Ectodermal cell (in vitro differentiated cells): ENCODE data around the gene GRB10. TPM values are rescaled to one million over a fixed set of nuclear protein-coding genes. Genes with fewer than 3 reads are reported as not detected.
A peak's percentile ranks its signal among the peaks of the same experiment; 100 is the strongest.

Experiments
- H3K27ac ChIP-seq: 2 replicates; pipeline ENCODE4 v1.7.0; 2013; ENCODE audit warnings: mild to moderate bottlenecking, low read depth, low read length; ENCODE audit not compliant: insufficient read depth, poor library complexity, severe bottlenecking
- H3K27me3 ChIP-seq: 2 replicates; pipeline ENCODE4 v1.7.0; 2013; ENCODE audit warnings: mild to moderate bottlenecking, low read length; ENCODE audit not compliant: insufficient read depth, control insufficient read depth, poor library complexity, severe bottlenecking
- H3K36me3 ChIP-seq: one replicate; pipeline ENCODE4 v1.7.0; 2013; ENCODE audit warnings: low read length; ENCODE audit not compliant: control insufficient read depth, insufficient read depth
- H3K4me1 ChIP-seq: one replicate; pipeline ENCODE4 v1.7.0; 2013; ENCODE audit warnings: low read length; ENCODE audit not compliant: control insufficient read depth, insufficient read depth
- H3K4me3 ChIP-seq: 2 replicates; pipeline ENCODE4 v1.7.0; 2013; ENCODE audit warnings: low read depth, low read length, control low read depth; ENCODE audit not compliant: insufficient read depth
- H3K9me3 ChIP-seq: 2 replicates; pipeline ENCODE4 v1.7.0; 2013; ENCODE audit warnings: mild to moderate bottlenecking, low read length, moderate library complexity; ENCODE audit not compliant: control insufficient read depth
- WGBS, 2 experiments: methylation state at CpG; one replicate each; pipeline ENCODE4 v1.1.7; 2013; ENCODE audit warnings: missing lambda C conversion rate in 2 of 2; 5-methylcytosine and 5-hydroxymethylcytosine counted together
- polyA plus RNA-seq, 4 experiments: library from polyadenylated mRNA; stranded (reverse); fragments of 50-300 nt; gene quantifications; one replicate each; pipeline ENCODE4 v1.2.3, GENCODE V29; 2013

The GRB10 gene
- polyA plus RNA-seq (2013, experiment 1 of 4), result 69.7 TPM
- polyA plus RNA-seq (2013, experiment 2 of 4), result 65.7 TPM
- polyA plus RNA-seq (2013, experiment 3 of 4), result 50.9 TPM
- 57.4 TPM for polyA plus RNA-seq (2013, experiment 4 of 4)

- peak within 1 kb of the TSS; percentile 32 for H3K27ac ChIP-seq
- 46 to 49% methylated on average over 95 of the region's 95 CpGs for WGBS, 2 experiments
These were observed at the start of gene GRB10 for GRCh38 chr7:50782375-50783208. Gene GRB10 (minus strand): TSS chr7:50782896. CDS start chr7:50732322, 50,574 bp downstream.

DNA sequence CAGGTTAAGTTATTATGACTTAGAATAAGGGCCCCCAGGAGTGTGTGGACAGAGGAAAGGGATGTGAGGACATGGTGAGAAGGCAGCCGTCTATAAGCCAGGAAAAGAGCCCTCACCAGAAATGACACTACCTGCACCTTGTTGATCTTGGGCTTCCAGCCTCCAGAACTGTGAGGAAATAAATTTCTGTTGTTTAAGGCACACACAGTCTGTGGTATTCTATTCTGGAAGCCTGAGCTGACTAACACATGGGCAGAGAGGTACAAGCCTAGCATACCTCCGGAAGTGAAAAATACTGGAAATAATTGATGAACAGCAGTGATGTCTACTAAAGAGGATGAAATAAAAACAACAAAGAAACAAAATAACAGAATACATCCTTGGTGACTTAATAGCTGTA is 46.1 kb upstream of the GRB10 start:
- H3K4me3 ChIP-seq, result no peak overlapping the region
- H3K9me3 ChIP-seq, result no peaks in the 10 kb centered on the region
- no peaks in the 10 kb centered on the region for H3K4me1 ChIP-seq
- H3K27ac ChIP-seq, result no peak overlapping the region
- 94 to 100% methylated on average over 2 of the region's 2 CpGs for WGBS, 2 experiments
- H3K36me3 ChIP-seq, result no peaks in the 10 kb centered on the region
- H3K27me3 ChIP-seq, result no peaks in the 10 kb centered on the region

More at GRCh38 chr7:50782375-50783208, at the start of gene GRB10:
- Histone ChIP-seq H3K4me3 (peak within 1 kb of the TSS; percentile 50), H3K27me3 (no peaks in the 10 kb centered on the region), H3K4me1 (no peaks in the 10 kb centered on the region), H3K36me3 (no peaks in the 10 kb centered on the region), H3K9me3 (no peaks in the 10 kb centered on the region)

- 100% methylated on average over 1 of the region's 3 CpGs; no CpG with 5 or more reads in 1 of the 2 experiments for WGBS, 2 experiments
- Histone ChIP-seq H3K36me3 (no peaks in the 10 kb centered on the region), H3K4me1 (no peaks in the 10 kb centered on the region), H3K27ac (no peak overlapping the region), H3K27me3 (no peaks in the 10 kb centered on the region), H3K4me3 (no peak overlapping the region), H3K9me3 (no peaks in the 10 kb centered on the region)
These were observed 45.4 kb upstream of the GRB10 start for GRCh38 chr7:50828116-50828515.

- H3K27me3 ChIP-seq, result no peaks in the 10 kb centered on the region
- H3K9me3 ChIP-seq, result no peaks in the 10 kb centered on the region
- H3K36me3 ChIP-seq, result no peaks in the 10 kb centered on the region
- no peaks in the 10 kb centered on the region for H3K4me1 ChIP-seq
- no peak overlapping the region for H3K4me3 ChIP-seq
- no peak overlapping the region for H3K27ac ChIP-seq
These were observed 44.6 kb upstream of the GRB10 start for GRCh38 chr7:50827281-50827680.

- no peak overlapping the region for H3K27ac ChIP-seq
These were observed 43.9 kb upstream of the GRB10 start for GRCh38 chr7:50826371-50827172.

GRCh38 chr7:50825465-50825864 is 42.8 kb upstream of the GRB10 start:
- Histone ChIP-seq H3K36me3 (no peaks in the 10 kb centered on the region), H3K4me3 (no peak overlapping the region), H3K27me3 (no peaks in the 10 kb centered on the region), H3K9me3 (no peaks in the 10 kb centered on the region), H3K27ac (no peak overlapping the region), H3K4me1 (no peaks in the 10 kb centered on the region)
- WGBS, 2 experiments, result 93 to 94% methylated on average over 7 of the region's 7 CpGs

More at GRCh38 chr7:50826371-50827172, 43.9 kb upstream of the GRB10 start:
- WGBS, 2 experiments, result 95 to 98% methylated on average over 8 of the region's 8 CpGs
- no peaks in the 10 kb centered on the region for H3K36me3 ChIP-seq
- no peak overlapping the region for H3K4me3 ChIP-seq
- H3K4me1 ChIP-seq, result no peaks in the 10 kb centered on the region
- H3K9me3 ChIP-seq, result no peaks in the 10 kb centered on the region
- H3K27me3 ChIP-seq, result no peaks in the 10 kb centered on the region

DNA sequence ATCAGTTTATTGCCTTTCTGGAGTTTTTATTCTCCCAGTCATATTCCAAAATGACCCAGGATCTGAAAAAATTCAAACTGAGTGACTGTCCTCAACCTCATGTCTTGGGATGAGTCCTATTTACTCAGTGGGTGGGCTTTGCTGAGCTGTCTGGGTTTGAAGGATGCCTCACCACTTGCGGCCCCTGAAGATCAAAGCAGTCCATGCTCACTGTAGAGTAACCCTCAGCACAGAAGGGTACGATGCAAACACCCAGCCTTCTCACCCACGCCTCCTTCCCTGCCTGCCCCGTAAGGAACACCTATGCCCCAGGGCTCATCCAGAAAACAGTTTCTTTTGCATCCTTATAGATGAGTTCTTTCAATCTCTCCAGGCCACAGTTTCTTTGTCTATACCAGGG is 42.2 kb upstream of the GRB10 start:
- Histone ChIP-seq H3K9me3 (no peaks in the 10 kb centered on the region), H3K4me1 (no peaks in the 10 kb centered on the region), H3K27ac (no peak overlapping the region), H3K4me3 (no peak overlapping the region), H3K36me3 (no peaks in the 10 kb centered on the region), H3K27me3 (no peaks in the 10 kb centered on the region)
- 61 to 78% methylated on average over 4 of the region's 4 CpGs for WGBS, 2 experiments

DNA sequence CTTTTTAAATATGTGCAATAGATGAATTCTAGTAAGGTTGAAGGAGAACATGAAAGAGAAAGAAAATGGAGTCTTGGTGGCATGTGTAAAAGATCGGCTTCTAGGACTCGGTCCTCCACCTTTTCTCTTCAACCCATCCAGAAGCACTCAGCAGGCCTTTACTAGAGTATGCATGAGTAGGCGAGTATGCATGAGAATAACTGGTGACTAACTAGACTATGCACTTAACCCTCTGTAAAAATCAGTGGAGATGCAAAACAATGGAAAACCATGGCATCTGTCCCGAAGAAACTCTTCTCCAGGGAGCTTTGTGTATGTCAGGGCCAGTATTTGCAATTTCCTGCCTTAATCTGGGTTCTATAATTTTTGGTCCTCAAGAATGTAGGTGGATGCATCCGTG is 40.0 kb upstream of the GRB10 start:
- Histone ChIP-seq H3K4me3 (no peak overlapping the region), H3K4me1 (no peaks in the 10 kb centered on the region), H3K9me3 (no peaks in the 10 kb centered on the region), H3K27ac (no peak overlapping the region), H3K36me3 (no peaks in the 10 kb centered on the region), H3K27me3 (no peaks in the 10 kb centered on the region)
- WGBS, 2 experiments, result 84% methylated on average over 5 of the region's 5 CpGs

DNA sequence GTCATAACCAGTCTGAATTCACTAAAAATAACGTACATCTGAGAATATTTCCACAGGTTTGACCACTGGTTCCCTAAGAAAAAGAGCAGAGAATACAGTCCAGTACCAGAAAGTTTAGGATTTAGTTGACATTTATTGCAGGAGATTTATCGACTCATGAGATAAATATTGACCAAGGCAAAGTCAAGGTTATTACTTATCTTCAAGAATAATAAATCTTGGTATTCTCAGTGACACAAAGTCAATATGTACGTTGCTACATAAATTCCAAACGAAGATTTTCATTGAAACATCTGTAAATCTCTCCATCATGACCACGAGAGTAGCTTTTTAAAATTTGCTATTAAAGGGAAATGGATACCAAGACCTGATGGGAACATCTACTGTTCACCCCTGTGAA is 39.4 kb upstream of the GRB10 start:
- Histone ChIP-seq H3K4me1 (no peaks in the 10 kb centered on the region), H3K36me3 (no peaks in the 10 kb centered on the region), H3K9me3 (no peaks in the 10 kb centered on the region), H3K27ac (no peak overlapping the region), H3K4me3 (no peak overlapping the region), H3K27me3 (no peaks in the 10 kb centered on the region)
- 95 to 96% methylated on average over 4 to 5 of the region's 5 CpGs for WGBS, 2 experiments

GRCh38 chr7:50821457-50822008 is 38.8 kb upstream of the GRB10 start:
- no peaks in the 10 kb centered on the region for H3K27me3 ChIP-seq
- H3K27ac ChIP-seq, result no peak overlapping the region
- H3K4me1 ChIP-seq, result no peaks in the 10 kb centered on the region
- no peaks in the 10 kb centered on the region for H3K9me3 ChIP-seq
- no peak overlapping the region for H3K4me3 ChIP-seq
- no peaks in the 10 kb centered on the region for H3K36me3 ChIP-seq
- WGBS, 2 experiments, result 83 to 85% methylated on average over 11 of the region's 11 CpGs
